ENCODE results near the gene KCNK10.

The KCNK10 gene

DNA sequence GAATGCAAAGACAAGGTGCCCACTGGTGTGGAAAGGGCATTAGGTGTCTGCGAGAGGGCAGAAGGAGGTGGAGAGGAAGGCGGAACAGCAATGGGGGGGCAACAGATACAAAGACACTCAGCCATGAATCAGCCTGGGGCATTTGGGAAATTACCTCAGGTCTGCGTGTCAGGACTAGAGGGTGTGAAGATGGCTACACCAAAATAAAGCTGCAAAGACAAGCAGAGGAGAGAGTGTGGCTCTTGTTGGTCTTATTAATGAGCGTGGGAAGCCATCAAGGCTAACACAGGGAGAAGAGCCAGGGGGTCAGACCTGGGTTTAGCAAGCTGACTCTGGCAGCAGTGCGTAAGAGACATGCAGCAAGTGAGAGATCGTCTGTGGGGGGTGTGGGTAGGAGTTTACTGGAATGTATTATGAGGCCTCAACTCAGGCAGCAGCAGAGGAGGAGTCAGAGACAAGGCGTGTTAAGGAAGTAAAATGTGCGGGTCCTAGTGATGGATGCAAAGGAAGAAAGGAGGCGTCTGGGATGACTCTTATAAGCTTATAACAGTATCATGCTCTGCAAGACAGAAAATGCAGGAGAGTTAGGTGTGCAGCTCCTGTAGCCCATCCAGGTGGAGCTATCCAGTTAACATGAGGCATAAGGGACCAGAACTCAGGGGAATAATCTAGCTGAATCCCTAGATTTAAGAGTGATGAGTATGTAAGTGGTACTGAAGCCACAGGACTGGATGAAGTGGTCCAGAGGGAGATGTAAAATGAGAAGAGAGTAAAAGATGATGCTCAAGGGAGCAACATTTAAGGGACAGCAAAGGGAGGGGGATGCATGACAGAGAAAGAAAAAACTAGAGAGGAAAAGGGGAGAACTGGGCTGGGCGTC is 50.4 kb downstream of the KCNK10 start:
- H3K4me1 ChIP-seq (ENCODE audit: insufficient read depth, low read length, poor library complexity, severe bottlenecking), result no peaks in the 10 kb centered on the region
- H3K9me2 ChIP-seq (replicated peaks; ENCODE audit: low read depth, low read length), result no peaks in the 10 kb centered on the region
- H4K20me1 ChIP-seq (ENCODE audit: insufficient read depth, low read length, poor library complexity, severe bottlenecking), result no peaks in the 10 kb centered on the region
- no peaks in the 10 kb centered on the region for H3F3A ChIP-seq (ENCODE audit: low read depth)
- H2AFZ ChIP-seq (ENCODE audit: low read length), result no peak overlapping the region
- H3K36me3 ChIP-seq (ENCODE audit: insufficient read depth, low read length), result no peaks in the 10 kb centered on the region
- no peaks in the 10 kb centered on the region for H3K79me2 ChIP-seq (ENCODE audit: insufficient read depth, low read length)
- H3K9me3 ChIP-seq (ENCODE audit: insufficient read depth, low read depth, low read length), result no peaks in the 10 kb centered on the region
- H3K4me3 ChIP-seq (ENCODE audit: low read length, poor library complexity, severe bottlenecking), result no peak overlapping the region
- H3K9ac ChIP-seq (ENCODE audit: low read depth, low read length, poor library complexity, severe bottlenecking), result no peak overlapping the region
- H3K27me3 ChIP-seq (ENCODE audit: insufficient read depth, low read length, poor library complexity, severe bottlenecking), result no peaks in the 10 kb centered on the region
- no peak overlapping the region for H3K4me2 ChIP-seq (ENCODE audit: low read depth, low read length, poor library complexity, severe bottlenecking)
- TF ChIP-seq EZH2phosphoT487 (IDR thresholded peaks at IDR 0.05; ENCODE audit: borderline replicate concordance), result no peak
- TF ChIP-seq, protein P1, sequence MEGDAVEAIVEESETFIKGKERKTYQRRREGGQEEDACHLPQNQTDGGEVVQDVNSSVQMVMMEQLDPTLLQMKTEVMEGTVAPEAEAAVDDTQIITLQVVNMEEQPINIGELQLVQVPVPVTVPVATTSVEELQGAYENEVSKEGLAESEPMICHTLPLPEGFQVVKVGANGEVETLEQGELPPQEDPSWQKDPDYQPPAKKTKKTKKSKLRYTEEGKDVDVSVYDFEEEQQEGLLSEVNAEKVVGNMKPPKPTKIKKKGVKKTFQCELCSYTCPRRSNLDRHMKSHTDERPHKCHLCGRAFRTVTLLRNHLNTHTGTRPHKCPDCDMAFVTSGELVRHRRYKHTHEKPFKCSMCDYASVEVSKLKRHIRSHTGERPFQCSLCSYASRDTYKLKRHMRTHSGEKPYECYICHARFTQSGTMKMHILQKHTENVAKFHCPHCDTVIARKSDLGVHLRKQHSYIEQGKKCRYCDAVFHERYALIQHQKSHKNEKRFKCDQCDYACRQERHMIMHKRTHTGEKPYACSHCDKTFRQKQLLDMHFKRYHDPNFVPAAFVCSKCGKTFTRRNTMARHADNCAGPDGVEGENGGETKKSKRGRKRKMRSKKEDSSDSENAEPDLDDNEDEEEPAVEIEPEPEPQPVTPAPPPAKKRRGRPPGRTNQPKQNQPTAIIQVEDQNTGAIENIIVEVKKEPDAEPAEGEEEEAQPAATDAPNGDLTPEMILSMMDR (conservative IDR thresholded peaks at IDR 0.05; ENCODE audit: low read length), result no peak

DNA sequence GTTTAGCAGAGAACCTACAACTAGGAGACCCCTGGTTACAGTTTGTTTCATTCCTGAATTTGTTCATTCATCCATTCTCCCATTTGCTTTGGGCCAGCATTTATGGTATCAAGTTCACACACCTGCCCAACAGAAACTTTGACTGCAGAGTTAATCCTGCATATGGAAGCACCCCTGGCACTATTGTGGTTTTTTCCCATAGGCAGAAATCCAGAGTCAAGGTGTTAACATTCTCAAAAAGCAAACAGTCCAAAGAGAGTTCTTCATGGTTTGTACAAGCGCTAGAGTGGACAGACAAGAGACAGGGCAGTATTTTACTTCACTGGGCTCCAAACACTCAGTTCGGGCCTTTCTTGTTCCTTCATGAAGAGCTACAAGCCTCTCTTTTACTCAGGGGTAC is 51.9 kb downstream of the KCNK10 start:
- Histone ChIP-seq H3K4me2 (ENCODE audit: low read depth, low read length, poor library complexity, severe bottlenecking) (no peak overlapping the region), H3K79me2 (ENCODE audit: insufficient read depth, low read length) (no peaks in the 10 kb centered on the region), H3K4me1 (ENCODE audit: insufficient read depth, low read length, poor library complexity, severe bottlenecking) (no peaks in the 10 kb centered on the region), H3K9me3 (ENCODE audit: insufficient read depth, low read depth, low read length) (no peaks in the 10 kb centered on the region), H3K36me3 (ENCODE audit: insufficient read depth, low read length) (no peaks in the 10 kb centered on the region), H3K9ac (ENCODE audit: low read depth, low read length, poor library complexity, severe bottlenecking) (no peak overlapping the region), H4K20me1 (ENCODE audit: insufficient read depth, low read length, poor library complexity, severe bottlenecking) (no peaks in the 10 kb centered on the region), H3K9me2 (replicated peaks; ENCODE audit: low read depth, low read length) (no peaks in the 10 kb centered on the region), H3K27me3 (ENCODE audit: insufficient read depth, low read length, poor library complexity, severe bottlenecking) (no peaks in the 10 kb centered on the region), H3K4me3 (ENCODE audit: low read length, poor library complexity, severe bottlenecking) (no peak overlapping the region), H2AFZ (ENCODE audit: low read length) (no peak overlapping the region), H3F3A (ENCODE audit: low read depth) (no peaks in the 10 kb centered on the region)
- no peak for TF ChIP-seq EZH2phosphoT487 (IDR thresholded peaks at IDR 0.05; ENCODE audit: borderline replicate concordance)
- TF ChIP-seq, protein P1 (conservative IDR thresholded peaks at IDR 0.05; ENCODE audit: low read length), result no peak

DNA sequence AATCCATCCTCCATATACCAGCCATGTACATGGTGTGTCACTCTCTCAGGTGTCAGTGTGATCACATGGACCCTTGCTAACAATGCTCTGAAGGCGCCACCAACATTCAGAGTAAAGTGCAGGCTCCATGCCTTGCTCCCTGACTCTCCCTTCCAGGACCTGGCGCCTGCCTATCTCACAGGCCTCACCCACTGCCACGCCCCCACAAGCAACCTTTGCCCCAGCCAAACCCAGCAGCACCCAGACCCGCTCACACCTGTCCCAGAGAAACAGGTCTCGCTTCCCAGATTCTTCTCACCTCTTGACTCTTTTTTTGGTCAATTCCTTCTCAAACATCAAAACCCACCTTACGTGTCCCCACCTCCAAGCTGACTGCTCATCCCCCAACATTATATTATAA is 52.3 kb downstream of the KCNK10 start:
- Histone ChIP-seq H4K20me1 (ENCODE audit: insufficient read depth, low read length, poor library complexity, severe bottlenecking) (no peaks in the 10 kb centered on the region), H3K4me1 (ENCODE audit: insufficient read depth, low read length, poor library complexity, severe bottlenecking) (no peaks in the 10 kb centered on the region), H3K79me2 (ENCODE audit: insufficient read depth, low read length) (no peaks in the 10 kb centered on the region), H3K9me3 (ENCODE audit: insufficient read depth, low read depth, low read length) (no peaks in the 10 kb centered on the region), H3K9me2 (replicated peaks; ENCODE audit: low read depth, low read length) (no peaks in the 10 kb centered on the region), H3K36me3 (ENCODE audit: insufficient read depth, low read length) (no peaks in the 10 kb centered on the region), H2AFZ (ENCODE audit: low read length) (no peak overlapping the region), H3K4me2 (ENCODE audit: low read depth, low read length, poor library complexity, severe bottlenecking) (no peak overlapping the region), H3K4me3 (ENCODE audit: low read length, poor library complexity, severe bottlenecking) (no peak overlapping the region), H3K9ac (ENCODE audit: low read depth, low read length, poor library complexity, severe bottlenecking) (no peak overlapping the region), H3K27me3 (ENCODE audit: insufficient read depth, low read length, poor library complexity, severe bottlenecking) (no peaks in the 10 kb centered on the region), H3F3A (ENCODE audit: low read depth) (no peaks in the 10 kb centered on the region)
- no peak for TF ChIP-seq EZH2phosphoT487 (IDR thresholded peaks at IDR 0.05; ENCODE audit: borderline replicate concordance)
- TF ChIP-seq, protein P1 (conservative IDR thresholded peaks at IDR 0.05; ENCODE audit: low read length), result no peak
